ENCODE results near the gene HOXD13. TPM values are rescaled to one million over a fixed set of nuclear protein-coding genes. Genes with fewer than 3 reads are reported as not detected.

Gene HOXD13
- total and polyA plus RNA-seq, 2 of the 8 experiments (the other 6 are each of a cell fraction or from before 2014, with no cell fraction given), result not detected

Other genes with a start within 250 kb of the HOXD13 start
- gene LNPK, start 90.5 kb upstream of the HOXD13 start, total RNA-seq (2021; fragmentation: NEBNext Ultra II Directional; extraction: Animal tissue kit (Norgen Biotek cat#: 25700)), result 10.3 and 11.8 TPM in 2 replicates
- gene LNPK, start 90.5 kb upstream of the HOXD13 start, polyA plus RNA-seq (2011; rRNA removed), result 2.2 and 3.1 TPM in 2 replicates
- gene EVX2, start 8.8 kb upstream of the HOXD13 start, total RNA-seq (2021; fragmentation: NEBNext Ultra II Directional; extraction: Animal tissue kit (Norgen Biotek cat#: 25700)), result not detected in 2 replicates
- not detected in 2 replicates for gene EVX2, start 8.8 kb upstream of the HOXD13 start, polyA plus RNA-seq (2011; rRNA removed)
- gene HOXD12, start 7.1 kb downstream of the HOXD13 start, total RNA-seq (2021; fragmentation: NEBNext Ultra II Directional; extraction: Animal tissue kit (Norgen Biotek cat#: 25700)), result not detected in 2 replicates
- not detected in 2 replicates for gene HOXD12, start 7.1 kb downstream of the HOXD13 start, polyA plus RNA-seq (2011; rRNA removed)
- gene HOXD11, start 14.6 kb downstream of the HOXD13 start, total RNA-seq (2021; fragmentation: NEBNext Ultra II Directional; extraction: Animal tissue kit (Norgen Biotek cat#: 25700)), result not detected in 2 replicates
- gene HOXD11, start 14.6 kb downstream of the HOXD13 start, polyA plus RNA-seq (2011; rRNA removed), result not detected in 2 replicates
- gene HOXD10, start 24.1 kb downstream of the HOXD13 start, total RNA-seq (2021; fragmentation: NEBNext Ultra II Directional; extraction: Animal tissue kit (Norgen Biotek cat#: 25700)), result not detected in 2 replicates
- not detected in 2 replicates for gene HOXD10, start 24.1 kb downstream of the HOXD13 start, polyA plus RNA-seq (2011; rRNA removed)
- not detected in 2 replicates for gene HOXD9, start 30.0 kb downstream of the HOXD13 start, total RNA-seq (2021; fragmentation: NEBNext Ultra II Directional; extraction: Animal tissue kit (Norgen Biotek cat#: 25700))
- gene HOXD9, start 30.0 kb downstream of the HOXD13 start, polyA plus RNA-seq (2011; rRNA removed), result not detected in 2 replicates
- not detected in 2 replicates for gene HOXD8, start 37.0 kb downstream of the HOXD13 start, total RNA-seq (2021; fragmentation: NEBNext Ultra II Directional; extraction: Animal tissue kit (Norgen Biotek cat#: 25700))
- not detected in 2 replicates for gene HOXD8, start 37.0 kb downstream of the HOXD13 start, polyA plus RNA-seq (2011; rRNA removed)
- gene HOXD4, start 58.8 kb downstream of the HOXD13 start, total RNA-seq (2021; fragmentation: NEBNext Ultra II Directional; extraction: Animal tissue kit (Norgen Biotek cat#: 25700)), result not detected in 2 replicates
- not detected in 2 replicates for gene HOXD4, start 58.8 kb downstream of the HOXD13 start, polyA plus RNA-seq (2011; rRNA removed)
- gene HOXD3, start 64.6 kb downstream of the HOXD13 start, total RNA-seq (2021; fragmentation: NEBNext Ultra II Directional; extraction: Animal tissue kit (Norgen Biotek cat#: 25700)), result not detected in 2 replicates
- gene HOXD3, start 64.6 kb downstream of the HOXD13 start, polyA plus RNA-seq (2011; rRNA removed), result not detected in 2 replicates
- gene HOXD1, start 95.9 kb downstream of the HOXD13 start, total RNA-seq (2021; fragmentation: NEBNext Ultra II Directional; extraction: Animal tissue kit (Norgen Biotek cat#: 25700)), result not detected in 2 replicates
- gene HOXD1, start 95.9 kb downstream of the HOXD13 start, polyA plus RNA-seq (2011; rRNA removed), result 0.03 TPM in 1 of 2 replicates, not detected in the other
- 32.9 and 33.5 TPM in 2 replicates for gene MTX2, start 176.7 kb downstream of the HOXD13 start, total RNA-seq (2021; fragmentation: NEBNext Ultra II Directional; extraction: Animal tissue kit (Norgen Biotek cat#: 25700))
- gene MTX2, start 176.7 kb downstream of the HOXD13 start, polyA plus RNA-seq (2011; rRNA removed), result 17.8 and 38.3 TPM in 2 replicates

All from H1 (cell line).